OCI-LY7 (cell line): ENCODE measurements around the gene FBRSL1. TPM values are rescaled to one million over a fixed set of nuclear protein-coding genes. Genes with fewer than 3 reads are reported as not detected.

Experiments used
- BruUV-seq: library from RNA; stranded (reverse); fragments of 400-500 nt; replicated peaks from 2 replicates; lab custom pipeline; 2021; lab: Mats Ljungman, UMichigan
- CTCF ChIA-PET: fragments of 300-600 bp; sonication (Branson Sonifier 250); formaldehyde crosslinking; loops from one replicate; lab custom pipeline; 2022; ENCODE audit warnings: antibody characterized with exemption; ENCODE audit not compliant: unreplicated experiment; lab: Charles Lee
- POLR2A ChIA-PET: fragments of 300-600 bp; sonication (Branson Sonifier 250); formaldehyde crosslinking; loops from one replicate; lab custom pipeline; 2022; ENCODE audit warnings: antibody characterized with exemption; lab: Charles Lee
- DNase-seq: peaks from one replicate; pipeline ENCODE4 v3.0.0-alpha.2; 2015; ENCODE audit warnings: low spot score
- H2AFZ ChIP-seq: fragments of 200-600 bp; sonication (generic), shearing (Covaris generic); 2 replicates; pipeline ENCODE4 v1.6.1; 2014; ENCODE audit warnings: mild to moderate bottlenecking, antibody characterized with exemption, low read length, moderate library complexity
- H3K27ac ChIP-seq: fragments of 200-600 bp; sonication (generic); 2 replicates; pipeline ENCODE4 v1.5.1; 2014; ENCODE audit warnings: mixed run types, low read depth, mild to moderate bottlenecking, moderate library complexity, low read length, inconsistent platforms; ENCODE audit not compliant: poor library complexity, severe bottlenecking
- H3K36me3 ChIP-seq: fragments of 200-600 bp; sonication (generic); 2 replicates; pipeline ENCODE4 v1.6.1; 2014; ENCODE audit warnings: mild to moderate bottlenecking, antibody characterized with exemption, low read length, moderate library complexity, mixed read lengths; ENCODE audit not compliant: insufficient read depth
- H3K4me1 ChIP-seq: fragments of 200-600 bp; sonication (generic); 2 replicates; pipeline ENCODE4 v1.5.1; 2014; ENCODE audit warnings: mild to moderate bottlenecking, low read length; ENCODE audit not compliant: insufficient read depth, poor library complexity, severe bottlenecking
- H3K4me2 ChIP-seq: fragments of 200-600 bp; sonication (generic); 2 replicates; pipeline ENCODE4 v1.6.1; 2014; ENCODE audit warnings: mild to moderate bottlenecking, low read length
- H3K4me3 ChIP-seq: fragments of 200-600 bp; sonication (generic); 2 replicates; pipeline ENCODE4 v1.5.1; 2014; ENCODE audit warnings: mild to moderate bottlenecking, low read depth, low read length; ENCODE audit not compliant: poor library complexity, severe bottlenecking
- H3K79me2 ChIP-seq: fragments of 200-600 bp; sonication (generic); 2 replicates; pipeline ENCODE4 v1.6.1; 2016; ENCODE audit warnings: low read depth, mild to moderate bottlenecking, low read length, moderate library complexity, mixed read lengths; ENCODE audit not compliant: insufficient read depth
- H3K9me2 ChIP-seq: fragments of 200-600 bp; sonication (generic); 2 replicates; pipeline ENCODE4 v1.6.1; 2016; ENCODE audit warnings: mild to moderate bottlenecking, low read length, mixed read lengths; ENCODE audit not compliant: insufficient read depth
- H3K9me3 ChIP-seq: fragments of 200-600 bp; sonication (generic); 2 replicates; pipeline ENCODE4 v1.6.1; 2014; ENCODE audit warnings: mild to moderate bottlenecking, mixed run types, low read length, mixed read lengths
- H4K20me1 ChIP-seq: fragments of 200-600 bp; sonication (generic); 2 replicates; pipeline ENCODE4 v1.6.1; 2014; ENCODE audit warnings: mild to moderate bottlenecking, antibody characterized with exemption, low read length, moderate library complexity, mixed read lengths; ENCODE audit not compliant: insufficient read depth
- CTCF ChIP-seq: fragments of 200-600 bp; sonication (generic); conservative IDR thresholded peaks from 2 replicates; pipeline ENCODE4 v1.5.1; 2014; ENCODE audit warnings: mild to moderate bottlenecking, antibody characterized with exemption, low read length, moderate library complexity, mixed read lengths
- EZH2phosphoT487 ChIP-seq: fragments of 200-600 bp; sonication (generic); IDR thresholded peaks from 2 replicates; pipeline ENCODE4 v1.6.1; 2018; ENCODE audit warnings: low read depth, borderline replicate concordance, mild to moderate bottlenecking, mixed run types, antibody characterized with exemption, low read length, moderate library complexity, mixed read lengths
- intact Hi-C: fragments of 100-400 bp; cut with micrococcal nuclease; formaldehyde crosslinking; loops from one replicate; pipeline ENCODE4 v1.10.0; 2022; ENCODE audit not compliant: unreplicated experiment
- total RNA-seq, 2 experiments: library from RNA; depleted of rRNA in 1 of 2; stranded (reverse); fragments of >200 nt in 1 of 2; shearing (Covaris generic) in 1 of 2; gene quantifications; 2 replicates each; pipeline ENCODE4 v1.2.3, GENCODE V29; 2014 to 2022

FBRSL1 gene
- total RNA-seq, 2 experiments from 2014 or later = 24.6 to 87.8 TPM

DNA sequence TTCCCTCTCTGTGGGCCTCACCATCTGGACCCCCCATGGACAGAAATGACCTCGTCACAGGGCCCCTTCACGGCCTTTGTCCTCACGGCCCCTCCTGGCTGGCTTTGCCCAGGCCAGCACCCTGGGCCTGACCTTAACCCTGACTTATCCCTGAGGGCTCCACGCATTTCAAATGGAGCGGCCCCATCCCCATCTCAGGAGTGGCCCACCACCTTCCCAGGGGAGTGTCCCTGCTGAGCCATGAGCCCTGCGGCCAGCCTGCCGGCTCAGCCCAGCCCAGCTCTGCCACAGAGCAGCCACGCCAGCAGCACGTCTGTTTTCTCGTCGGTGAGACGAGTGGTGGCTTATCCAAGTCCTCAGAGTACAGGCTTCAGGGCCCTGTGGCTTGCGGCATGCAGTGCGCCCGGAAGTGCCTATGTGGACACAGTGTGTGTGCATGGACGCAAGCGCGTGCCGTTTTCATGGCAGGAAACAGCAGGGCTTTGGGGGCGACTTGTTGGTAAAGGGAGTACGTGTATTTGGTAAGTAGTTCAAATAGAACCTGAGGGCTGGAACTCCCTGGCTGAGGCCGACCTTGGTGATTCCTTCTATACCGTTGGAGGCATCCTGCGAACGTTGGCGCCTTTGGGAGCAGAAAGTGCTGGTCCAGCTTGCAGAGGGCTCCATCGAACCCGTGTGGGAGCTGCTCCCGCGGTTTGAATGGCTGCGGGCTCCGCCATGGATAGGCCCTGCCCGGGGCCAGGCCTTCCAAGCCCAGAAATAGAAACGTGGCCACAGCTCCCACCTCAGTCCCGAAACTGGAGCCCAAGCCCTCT, 68.3 kb downstream of the FBRSL1 start:
- intact Hi-C loops = no loop called here
- no peak overlapping the region for H2AFZ ChIP-seq
- TF ChIP-seq EZH2phosphoT487 = no peak
- no peak for TF ChIP-seq CTCF
- H3K9me2 ChIP-seq = no peaks in the 10 kb centered on the region
- H3K36me3 ChIP-seq = no peaks in the 10 kb centered on the region
- BruUV-seq = no TSS peak
- ChIA-PET CTCF (interaction anchor here (1.0 kb wide), 1 partner anchor 138 kb away, joined by 4 read pairs; no protein-coding TSS in a partner anchor), POLR2A (interaction anchor here (0.6 kb wide), 1 partner anchor 113 kb away, joined by 3 read pairs; no protein-coding TSS in a partner anchor)
- no peak overlapping the region for H3K27ac ChIP-seq
- H3K9me3 ChIP-seq = no peaks in the 10 kb centered on the region
- DNase-seq = no peak
- H3K4me3 ChIP-seq = no peak overlapping the region
- H3K79me2 ChIP-seq = no peaks in the 10 kb centered on the region
- peaks cover 34% of the 10 kb centered on the region for H3K4me1 ChIP-seq
- peak overlapping the region; percentile 70 for H3K4me2 ChIP-seq
- H4K20me1 ChIP-seq = no peaks in the 10 kb centered on the region

- peaks cover 34% of the 10 kb centered on the region for H3K4me1 ChIP-seq
- BruUV-seq = no TSS peak
- H3K27ac ChIP-seq = no peak overlapping the region
- H4K20me1 ChIP-seq = no peaks in the 10 kb centered on the region
- no peaks in the 10 kb centered on the region for H3K36me3 ChIP-seq
- TF ChIP-seq CTCF (0 out of 2 replicates have a peak, but pooled peaks have one; percentile 3), EZH2phosphoT487 (no peak)
- DNase-seq = peak; percentile 40
- intact Hi-C loops = no loop called here
- no peak overlapping the region for H2AFZ ChIP-seq
- no peaks in the 10 kb centered on the region for H3K9me2 ChIP-seq
- H3K4me3 ChIP-seq = peak overlapping the region; percentile 84
- H3K4me2 ChIP-seq = peak overlapping the region; percentile 70
- CTCF ChIA-PET = interaction anchor here (1.0 kb wide), 1 partner anchor 139 kb away, joined by 4 read pairs; no protein-coding TSS in a partner anchor
- H3K79me2 ChIP-seq = no peaks in the 10 kb centered on the region
- H3K9me3 ChIP-seq = no peaks in the 10 kb centered on the region
- POLR2A ChIA-PET = interaction anchor here (0.6 kb wide), 1 partner anchor 113 kb away, joined by 3 read pairs; no protein-coding TSS in a partner anchor
These were observed 69.1 kb downstream of the FBRSL1 start for GRCh38 chr12:132558861-132559623.
